WTC11 (cell line): ENCODE data around the gene ELOA.

Experiments
- ARID4B ChIP-seq: sonication (generic); formaldehyde crosslinking; IDR thresholded peaks from 2 replicates; pipeline ENCODE4 v1.8.0; 2023; ENCODE audit warnings: missing genetic modification reagents, mild to moderate bottlenecking, borderline replicate concordance
- ATF2 ChIP-seq: sonication (generic); formaldehyde crosslinking; IDR thresholded peaks from 2 replicates; pipeline ENCODE4 v1.8.1; 2022; ENCODE audit warnings: low read depth, missing genetic modification reagents, borderline replicate concordance
- CREB1 ChIP-seq: sonication (generic); formaldehyde crosslinking; IDR thresholded peaks from 2 replicates; pipeline ENCODE4 v1.8.0; 2023; ENCODE audit warnings: mild to moderate bottlenecking, missing genetic modification reagents
- CREM ChIP-seq: sonication (generic); formaldehyde crosslinking; IDR thresholded peaks from 2 replicates; pipeline ENCODE4 v1.8.1; 2022; ENCODE audit warnings: mild to moderate bottlenecking, missing genetic modification reagents, moderate library complexity
- MAX ChIP-seq: sonication (generic); formaldehyde crosslinking; IDR thresholded peaks from 2 replicates; pipeline ENCODE4 v1.8.0; 2022; ENCODE audit warnings: mild to moderate bottlenecking, missing genetic modification reagents
- USF2 ChIP-seq: sonication (generic); formaldehyde crosslinking; IDR thresholded peaks from 2 replicates; pipeline ENCODE4 v1.8.1; 2023; ENCODE audit warnings: mild to moderate bottlenecking, missing genetic modification reagents, moderate library complexity

- TF ChIP-seq MAX (CRISPR knock-in tag), result no peak
- no peak for TF ChIP-seq CREM
- TF ChIP-seq ARID4B (CRISPR knock-in tag), result no peak
- TF ChIP-seq USF2 (CRISPR knock-in tag), result no peak
- TF ChIP-seq CREB1 (CRISPR knock-in tag), result no peak
- no peak for TF ChIP-seq ATF2 (CRISPR knock-in tag)
Measured at GRCh38 chr1:23719162-23719820, 24.0 kb upstream of the ELOA start.
